ENCODE results near the gene CACNA1B. TPM values are rescaled to one million over a fixed set of nuclear protein-coding genes. Genes with fewer than 3 reads are reported as not detected.

Gene CACNA1B
- total RNA-seq, 1 experiment from 2014 or later, result not detected

- no peak for DNase-seq
- H3K27me3 ChIP-seq, result peaks cover 5% of the 10 kb centered on the region
Measured at GRCh38 chr9:137899551-137900360, 22.2 kb downstream of the CACNA1B start.

GRCh38 chr9:137900584-137901310 lies 23.2 kb downstream of the CACNA1B start:
- Histone ChIP-seq H3K27me3 (peaks cover under 1% of the 10 kb centered on the region), H3K4me3 (no peak overlapping the region), H3K36me3 (no peaks in the 10 kb centered on the region), H3K9me3 (no peaks in the 10 kb centered on the region)
- no peak for DNase-seq

More at GRCh38 chr9:137899551-137900360, 22.2 kb downstream of the CACNA1B start:
- no peak overlapping the region for H3K4me3 ChIP-seq
- no peaks in the 10 kb centered on the region for H3K36me3 ChIP-seq
- H3K9me3 ChIP-seq, result no peaks in the 10 kb centered on the region

DNA sequence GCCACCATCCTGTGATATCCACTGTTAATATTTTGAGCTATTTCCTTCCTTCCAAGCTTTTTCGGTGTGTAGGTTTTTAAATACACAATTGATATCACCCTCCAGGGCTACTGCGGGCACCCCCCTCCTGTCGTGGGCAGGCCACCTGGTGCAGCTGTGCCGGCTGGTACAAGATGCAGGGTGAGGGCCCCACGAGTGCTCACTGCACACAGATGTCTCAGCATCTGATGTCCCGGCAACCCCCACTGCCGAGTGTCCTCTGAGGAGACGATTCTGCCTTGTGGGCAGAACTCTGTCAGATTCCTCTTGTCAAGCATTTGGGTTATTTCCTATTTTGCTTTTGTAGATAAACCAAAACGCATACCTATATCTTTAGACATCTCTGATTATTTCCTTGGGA lies 25.1 kb downstream of the CACNA1B start:
- H3K9me3 ChIP-seq, result no peaks in the 10 kb centered on the region
- H3K36me3 ChIP-seq, result no peaks in the 10 kb centered on the region
- H3K4me3 ChIP-seq, result no peak overlapping the region
- no peaks in the 10 kb centered on the region for H3K27me3 ChIP-seq
- no peak for DNase-seq

- Histone ChIP-seq H3K27me3 (no peaks in the 10 kb centered on the region), H3K9me3 (no peaks in the 10 kb centered on the region)
- DNase-seq, result no peak
Measured at GRCh38 chr9:137905740-137906139, 28.2 kb downstream of the CACNA1B start.

DNA sequence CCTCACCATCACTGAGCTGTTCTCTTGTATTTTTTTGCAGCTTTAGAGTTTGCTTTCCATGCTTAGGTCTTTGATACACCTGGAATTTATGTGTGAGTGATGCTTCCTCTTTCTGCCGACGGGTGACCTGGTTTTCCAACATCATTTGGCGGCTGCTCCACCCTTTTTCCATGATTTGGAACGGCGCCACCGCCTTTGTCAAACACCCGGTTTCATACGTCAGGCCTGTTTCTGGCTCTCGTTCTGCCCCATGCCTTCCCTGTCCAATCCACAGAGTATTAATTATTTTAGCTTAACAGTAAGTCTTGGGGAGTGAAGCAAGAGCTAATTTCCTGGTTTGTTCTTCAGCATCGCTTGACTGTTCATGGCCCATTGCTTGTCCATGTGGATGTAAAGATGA lies 30.2 kb downstream of the CACNA1B start:
- no peaks in the 10 kb centered on the region for H3K36me3 ChIP-seq
- no peaks in the 10 kb centered on the region for H3K9me3 ChIP-seq
- H3K27me3 ChIP-seq, result no peaks in the 10 kb centered on the region
- DNase-seq, result no peak
- no peak overlapping the region for H3K4me3 ChIP-seq

More at GRCh38 chr9:137905740-137906139, 28.2 kb downstream of the CACNA1B start:
- no peaks in the 10 kb centered on the region for H3K36me3 ChIP-seq
- no peak overlapping the region for H3K4me3 ChIP-seq

DNA sequence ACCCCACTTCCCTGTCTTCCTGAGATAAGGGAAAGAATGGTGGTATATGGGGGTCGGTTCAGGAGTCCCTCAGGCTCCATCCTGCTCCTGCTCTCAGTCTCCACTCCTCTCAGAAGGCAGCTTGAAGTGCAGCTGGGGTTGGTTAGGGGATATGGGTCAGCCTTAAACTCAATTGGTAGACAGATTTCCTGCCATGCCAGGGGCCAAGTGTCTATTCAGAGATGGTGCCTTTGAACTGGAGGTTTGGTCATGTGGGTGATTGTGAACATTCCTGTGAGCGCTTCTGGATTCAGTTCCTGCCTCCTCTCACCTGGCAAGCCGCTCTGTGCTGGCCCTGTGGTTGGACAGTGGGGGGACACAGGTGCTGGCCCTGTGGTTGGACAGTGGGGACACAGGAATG lies 35.1 kb downstream of the CACNA1B start:
- H3K4me3 ChIP-seq, result no peak overlapping the region
- DNase-seq, result no peak
- H3K36me3 ChIP-seq, result no peaks in the 10 kb centered on the region
- H3K27me3 ChIP-seq, result no peaks in the 10 kb centered on the region
- H3K9me3 ChIP-seq, result no peaks in the 10 kb centered on the region

GRCh38 chr9:137913132-137913531 lies 35.5 kb downstream of the CACNA1B start:
- Histone ChIP-seq H3K4me3 (no peak overlapping the region), H3K36me3 (no peaks in the 10 kb centered on the region), H3K27me3 (no peaks in the 10 kb centered on the region), H3K9me3 (no peaks in the 10 kb centered on the region)
- no peak for DNase-seq

DNA sequence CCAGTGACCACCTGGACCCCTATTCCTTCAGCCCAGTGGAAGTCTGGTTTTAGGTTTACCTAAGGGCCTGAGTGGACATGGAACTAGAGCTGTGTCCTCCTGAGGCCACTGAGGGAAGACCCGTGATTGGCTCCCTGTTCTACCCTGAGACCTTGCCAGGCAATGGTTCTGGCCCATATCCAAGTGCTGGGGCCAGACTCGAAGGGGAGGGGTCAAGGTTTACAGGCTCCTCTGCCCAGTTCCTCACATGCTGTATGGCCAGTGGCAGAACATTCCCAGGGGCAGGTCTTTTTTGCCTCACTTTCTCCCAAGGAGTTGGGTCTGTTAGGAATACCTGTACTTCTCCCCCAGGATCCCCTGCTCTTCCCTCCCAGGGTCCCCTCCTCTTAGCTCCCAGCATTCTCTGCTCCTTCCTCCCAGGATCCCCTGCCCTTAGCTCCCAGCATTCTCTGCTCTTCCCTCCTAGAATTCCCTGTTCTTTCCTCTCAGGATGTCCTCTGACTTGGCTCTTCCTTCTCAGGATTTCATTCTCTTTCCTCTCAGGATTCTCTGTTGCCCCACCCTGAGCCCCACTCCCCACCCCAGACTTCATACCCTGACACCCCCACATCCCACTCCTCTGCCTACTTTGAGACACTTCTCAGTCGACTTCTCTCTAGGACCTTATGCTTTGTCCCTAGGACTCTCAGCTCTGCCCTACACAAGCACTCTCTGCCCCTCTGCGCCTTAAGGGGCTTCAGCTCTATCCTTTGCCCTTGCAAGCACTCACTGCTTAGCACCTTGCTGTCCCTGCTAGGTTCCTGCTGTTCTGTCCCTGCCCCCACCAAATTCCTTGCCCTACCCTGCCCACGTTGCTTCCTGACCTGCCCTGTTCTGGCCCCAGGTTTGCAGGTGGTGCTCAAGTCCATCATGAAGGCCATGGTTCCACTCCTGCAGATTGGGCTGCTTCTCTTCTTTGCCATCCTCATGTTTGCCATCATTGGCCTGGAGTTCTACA lies 36.5 kb downstream of the CACNA1B start:
- Histone ChIP-seq H3K4me3 (no peak overlapping the region), H3K9me3 (no peaks in the 10 kb centered on the region), H3K27me3 (no peaks in the 10 kb centered on the region), H3K36me3 (no peaks in the 10 kb centered on the region)
- no peak for DNase-seq

- peak; percentile 72 for DNase-seq
- Histone ChIP-seq H3K4me3 (no peak overlapping the region), H3K36me3 (no peaks in the 10 kb centered on the region), H3K9me3 (no peaks in the 10 kb centered on the region), H3K27me3 (no peaks in the 10 kb centered on the region)
Measured at GRCh38 chr9:137916540-137916939, 39.0 kb downstream of the CACNA1B start.

GRCh38 chr9:137917116-137917515 lies 39.5 kb downstream of the CACNA1B start:
- Histone ChIP-seq H3K36me3 (no peaks in the 10 kb centered on the region), H3K4me3 (no peak overlapping the region), H3K9me3 (no peaks in the 10 kb centered on the region), H3K27me3 (no peaks in the 10 kb centered on the region)
- no peak for DNase-seq

- no peak overlapping the region for H3K4me3 ChIP-seq
- no peaks in the 10 kb centered on the region for H3K36me3 ChIP-seq
- no peaks in the 10 kb centered on the region for H3K27me3 ChIP-seq
- no peaks in the 10 kb centered on the region for H3K9me3 ChIP-seq
- no peak for DNase-seq
Measured at GRCh38 chr9:137917795-137918194, 40.2 kb downstream of the CACNA1B start.

DNA sequence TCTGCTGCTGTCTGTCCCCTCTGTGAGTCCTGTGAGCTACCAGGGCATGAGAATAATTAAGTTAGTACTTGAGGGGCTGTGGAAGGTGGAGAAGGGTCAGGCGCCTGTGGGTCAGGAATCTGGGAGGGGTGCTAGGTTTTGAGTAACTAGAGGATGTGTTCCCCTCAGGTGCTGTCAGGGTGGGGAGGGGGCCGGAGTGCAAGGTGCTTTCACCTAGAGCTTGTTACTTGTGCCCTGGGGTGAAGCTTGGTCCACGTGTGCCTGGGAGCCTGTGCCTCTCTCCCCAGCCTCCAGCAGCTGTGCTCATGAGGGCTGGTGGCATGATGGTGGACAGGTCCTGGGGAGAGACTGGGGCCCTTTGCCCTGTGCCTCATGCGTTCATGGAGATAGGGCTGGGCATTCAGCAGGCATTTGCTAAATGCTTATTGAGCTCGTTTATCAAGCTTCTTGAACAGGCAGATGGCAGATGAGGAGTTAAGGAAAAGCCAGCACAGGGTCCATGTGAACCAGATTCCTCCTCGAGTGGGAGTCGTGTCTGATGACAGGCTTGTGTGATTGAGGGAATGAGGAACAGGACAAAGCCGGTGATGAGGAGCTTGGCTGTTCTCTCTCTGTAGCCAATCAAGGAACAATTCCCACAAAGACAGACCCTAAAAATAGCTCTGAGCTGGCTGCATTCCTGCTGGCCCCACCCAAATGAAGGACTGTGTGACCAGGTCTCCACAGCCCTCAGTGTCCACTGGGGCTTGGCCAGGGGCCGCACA lies 40.9 kb downstream of the CACNA1B start:
- Histone ChIP-seq H3K4me3 (no peak overlapping the region), H3K9me3 (no peaks in the 10 kb centered on the region), H3K36me3 (no peaks in the 10 kb centered on the region), H3K27me3 (no peaks in the 10 kb centered on the region)
- DNase-seq, result no peak

- no peak for DNase-seq
- Histone ChIP-seq H3K4me3 (no peak overlapping the region), H3K9me3 (no peaks in the 10 kb centered on the region)
Measured at GRCh38 chr9:137919095-137919465, 41.5 kb downstream of the CACNA1B start.

GRCh38 chr9:137919649-137920141 lies 42.1 kb downstream of the CACNA1B start:
- H3K4me3 ChIP-seq, result no peak overlapping the region
- no peaks in the 10 kb centered on the region for H3K9me3 ChIP-seq
- H3K27me3 ChIP-seq, result no peaks in the 10 kb centered on the region
- DNase-seq, result no peak
- no peaks in the 10 kb centered on the region for H3K36me3 ChIP-seq

More at GRCh38 chr9:137919095-137919465, 41.5 kb downstream of the CACNA1B start:
- Histone ChIP-seq H3K36me3 (no peaks in the 10 kb centered on the region), H3K27me3 (no peaks in the 10 kb centered on the region)

DNA sequence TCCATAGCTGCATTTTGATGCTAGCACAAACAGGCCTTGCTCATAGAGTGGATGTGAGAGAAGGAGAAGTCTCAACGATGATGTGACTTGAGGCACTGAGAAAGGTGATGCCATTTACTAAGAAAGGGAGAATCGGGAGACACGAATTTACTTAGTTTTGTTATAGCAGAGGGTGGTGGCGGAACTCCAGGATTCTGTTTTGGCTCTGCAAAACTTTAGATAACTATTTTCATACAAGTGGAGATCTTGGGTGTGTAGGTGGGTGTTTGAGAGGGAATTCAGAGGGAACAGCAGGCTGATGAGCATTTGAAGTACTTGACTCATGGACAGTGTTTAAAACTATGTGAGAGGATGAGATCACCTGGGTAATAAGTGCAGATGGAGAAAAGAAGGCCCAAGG lies 43.2 kb downstream of the CACNA1B start:
- no peak overlapping the region for H3K4me3 ChIP-seq
- H3K9me3 ChIP-seq, result no peaks in the 10 kb centered on the region
- no peaks in the 10 kb centered on the region for H3K27me3 ChIP-seq
- no peaks in the 10 kb centered on the region for H3K36me3 ChIP-seq
- DNase-seq, result no peak

DNA sequence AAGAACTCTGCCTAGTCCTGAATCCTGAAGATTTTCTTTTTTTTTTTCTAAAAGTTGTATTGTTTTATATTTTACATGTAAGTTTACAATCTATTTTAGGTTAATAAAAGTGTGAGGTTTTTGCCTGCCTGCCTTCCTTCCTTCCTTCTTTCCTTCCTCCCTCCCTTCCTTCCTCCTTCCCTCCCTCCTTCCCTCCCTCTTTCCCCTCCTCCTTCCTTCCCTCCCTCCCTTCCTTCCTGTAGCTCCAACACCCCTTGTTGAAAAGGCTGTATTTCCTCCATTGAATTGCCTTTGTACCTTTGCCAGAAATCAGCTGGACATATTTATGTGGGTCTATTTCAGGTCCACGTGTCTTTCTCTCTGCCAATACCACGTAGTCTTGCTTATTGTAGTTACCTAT lies 46.6 kb downstream of the CACNA1B start:
- Histone ChIP-seq H3K4me3 (no peak overlapping the region), H3K9me3 (no peaks in the 10 kb centered on the region), H3K27me3 (no peaks in the 10 kb centered on the region), H3K36me3 (no peaks in the 10 kb centered on the region)
- DNase-seq, result no peak
